HCT116 (cell line): ENCODE data around the gene LRRC4B. TPM values are rescaled to one million over a fixed set of nuclear protein-coding genes. Genes with fewer than 3 reads are reported as not detected.

Experiments
- ELF1 ChIP-seq: IDR thresholded peaks from 2 replicates; pipeline ENCODE4 v1.6.1; 2012; ENCODE audit warnings: low read depth, borderline replicate concordance
- TCF7L2 ChIP-seq: IDR thresholded peaks from 2 replicates; pipeline ENCODE4 v1.7.0; 2011; ENCODE audit warnings: borderline replicate concordance, inconsistent platforms; ENCODE audit not compliant: insufficient read depth, insufficient read length; ENCODE audit errors: extremely low read depth
- YY1 ChIP-seq: IDR thresholded peaks from 2 replicates; pipeline ENCODE4 v1.6.1; 2011; ENCODE audit warnings: low read length, low read depth, moderate library complexity, mild to moderate bottlenecking; ENCODE audit not compliant: insufficient replicate concordance; ENCODE audit errors: extremely low read depth
- ZFX ChIP-seq: fragments of 450-650 bp; IDR thresholded peaks from 2 replicates; pipeline ENCODE4 v1.6.1; 2017
- total RNA-seq: library from RNA; stranded (reverse); gene quantifications from one replicate; pipeline ENCODE4 v1.2.1, GENCODE V29; 2021; ENCODE audit not compliant: unreplicated experiment
- TF ChIP-seq, protein P1 (sequence below): IDR thresholded peaks from 2 replicates; pipeline ENCODE4 v1.6.1; 2011; ENCODE audit warnings: mild to moderate bottlenecking, low read length, moderate library complexity; ENCODE audit not compliant: insufficient replicate concordance; ENCODE audit errors: extremely low read depth
- TF ChIP-seq, protein P2 (sequence below): IDR thresholded peaks from 2 replicates; pipeline ENCODE4 v1.6.1; 2012
- TF ChIP-seq, protein P3 (sequence below): IDR thresholded peaks from 2 replicates; pipeline ENCODE4 v1.6.1; 2012; ENCODE audit warnings: low read depth

Gene LRRC4B
- total RNA-seq, 1 experiment from 2014 or later, result 0.89 TPM

DNA sequence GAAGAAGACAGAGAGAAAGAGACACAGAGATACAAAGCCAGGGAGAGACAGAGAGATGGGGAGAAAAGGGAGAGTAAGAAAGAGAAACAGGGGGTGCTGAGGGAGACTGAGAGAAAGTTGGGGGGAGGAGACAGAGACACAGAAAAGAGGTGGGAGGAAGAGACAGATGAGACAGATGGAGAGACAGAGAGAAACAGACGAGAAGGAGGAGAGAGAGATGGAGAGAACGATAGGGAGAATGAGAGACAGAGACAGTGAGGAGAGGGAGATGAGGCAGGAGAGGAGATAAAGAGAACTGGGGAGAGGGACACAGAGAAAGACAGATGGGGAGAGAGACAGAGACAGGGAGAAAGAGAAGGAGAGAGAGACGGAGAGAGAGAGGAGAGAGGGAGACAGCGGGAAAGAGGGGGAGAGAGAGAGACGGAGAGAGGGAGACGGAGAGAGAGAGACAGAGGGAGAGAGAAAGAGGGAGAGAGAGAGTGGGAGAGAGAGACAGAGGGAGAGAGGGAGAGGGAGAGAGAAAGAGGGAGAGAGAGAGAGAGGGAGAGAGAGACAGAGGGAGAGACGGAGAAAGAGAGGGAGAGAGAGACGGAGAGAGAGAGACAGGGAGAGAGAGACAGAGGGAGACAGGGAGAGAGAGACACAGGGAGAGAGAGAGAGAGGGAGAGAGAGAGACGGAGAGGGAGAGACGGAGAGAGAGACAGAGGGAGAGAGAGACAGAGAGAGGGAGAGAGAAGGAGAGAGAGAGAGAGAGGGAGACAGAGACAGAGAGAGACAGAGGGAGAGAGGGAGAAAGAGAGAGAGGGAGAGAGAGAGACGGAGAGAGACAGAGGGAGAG lies 69.8 kb downstream of the LRRC4B start (continued):
- TF ChIP-seq, protein P1, sequence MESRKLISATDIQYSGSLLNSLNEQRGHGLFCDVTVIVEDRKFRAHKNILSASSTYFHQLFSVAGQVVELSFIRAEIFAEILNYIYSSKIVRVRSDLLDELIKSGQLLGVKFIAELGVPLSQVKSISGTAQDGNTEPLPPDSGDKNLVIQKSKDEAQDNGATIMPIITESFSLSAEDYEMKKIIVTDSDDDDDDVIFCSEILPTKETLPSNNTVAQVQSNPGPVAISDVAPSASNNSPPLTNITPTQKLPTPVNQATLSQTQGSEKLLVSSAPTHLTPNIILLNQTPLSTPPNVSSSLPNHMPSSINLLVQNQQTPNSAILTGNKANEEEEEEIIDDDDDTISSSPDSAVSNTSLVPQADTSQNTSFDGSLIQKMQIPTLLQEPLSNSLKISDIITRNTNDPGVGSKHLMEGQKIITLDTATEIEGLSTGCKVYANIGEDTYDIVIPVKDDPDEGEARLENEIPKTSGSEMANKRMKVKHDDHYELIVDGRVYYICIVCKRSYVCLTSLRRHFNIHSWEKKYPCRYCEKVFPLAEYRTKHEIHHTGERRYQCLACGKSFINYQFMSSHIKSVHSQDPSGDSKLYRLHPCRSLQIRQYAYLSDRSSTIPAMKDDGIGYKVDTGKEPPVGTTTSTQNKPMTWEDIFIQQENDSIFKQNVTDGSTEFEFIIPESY, result no peak
- TF ChIP-seq ZFX (no peak), TCF7L2 (no peak), YY1 (no peak), ELF1 (no peak)
- TF ChIP-seq, protein P2, sequence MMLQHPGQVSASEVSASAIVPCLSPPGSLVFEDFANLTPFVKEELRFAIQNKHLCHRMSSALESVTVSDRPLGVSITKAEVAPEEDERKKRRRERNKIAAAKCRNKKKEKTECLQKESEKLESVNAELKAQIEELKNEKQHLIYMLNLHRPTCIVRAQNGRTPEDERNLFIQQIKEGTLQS, result no peak
- TF ChIP-seq, protein P3, sequence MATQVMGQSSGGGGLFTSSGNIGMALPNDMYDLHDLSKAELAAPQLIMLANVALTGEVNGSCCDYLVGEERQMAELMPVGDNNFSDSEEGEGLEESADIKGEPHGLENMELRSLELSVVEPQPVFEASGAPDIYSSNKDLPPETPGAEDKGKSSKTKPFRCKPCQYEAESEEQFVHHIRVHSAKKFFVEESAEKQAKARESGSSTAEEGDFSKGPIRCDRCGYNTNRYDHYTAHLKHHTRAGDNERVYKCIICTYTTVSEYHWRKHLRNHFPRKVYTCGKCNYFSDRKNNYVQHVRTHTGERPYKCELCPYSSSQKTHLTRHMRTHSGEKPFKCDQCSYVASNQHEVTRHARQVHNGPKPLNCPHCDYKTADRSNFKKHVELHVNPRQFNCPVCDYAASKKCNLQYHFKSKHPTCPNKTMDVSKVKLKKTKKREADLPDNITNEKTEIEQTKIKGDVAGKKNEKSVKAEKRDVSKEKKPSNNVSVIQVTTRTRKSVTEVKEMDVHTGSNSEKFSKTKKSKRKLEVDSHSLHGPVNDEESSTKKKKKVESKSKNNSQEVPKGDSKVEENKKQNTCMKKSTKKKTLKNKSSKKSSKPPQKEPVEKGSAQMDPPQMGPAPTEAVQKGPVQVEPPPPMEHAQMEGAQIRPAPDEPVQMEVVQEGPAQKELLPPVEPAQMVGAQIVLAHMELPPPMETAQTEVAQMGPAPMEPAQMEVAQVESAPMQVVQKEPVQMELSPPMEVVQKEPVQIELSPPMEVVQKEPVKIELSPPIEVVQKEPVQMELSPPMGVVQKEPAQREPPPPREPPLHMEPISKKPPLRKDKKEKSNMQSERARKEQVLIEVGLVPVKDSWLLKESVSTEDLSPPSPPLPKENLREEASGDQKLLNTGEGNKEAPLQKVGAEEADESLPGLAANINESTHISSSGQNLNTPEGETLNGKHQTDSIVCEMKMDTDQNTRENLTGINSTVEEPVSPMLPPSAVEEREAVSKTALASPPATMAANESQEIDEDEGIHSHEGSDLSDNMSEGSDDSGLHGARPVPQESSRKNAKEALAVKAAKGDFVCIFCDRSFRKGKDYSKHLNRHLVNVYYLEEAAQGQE, result no peak
